ENCODE data around the gene DEUP1.

DNA sequence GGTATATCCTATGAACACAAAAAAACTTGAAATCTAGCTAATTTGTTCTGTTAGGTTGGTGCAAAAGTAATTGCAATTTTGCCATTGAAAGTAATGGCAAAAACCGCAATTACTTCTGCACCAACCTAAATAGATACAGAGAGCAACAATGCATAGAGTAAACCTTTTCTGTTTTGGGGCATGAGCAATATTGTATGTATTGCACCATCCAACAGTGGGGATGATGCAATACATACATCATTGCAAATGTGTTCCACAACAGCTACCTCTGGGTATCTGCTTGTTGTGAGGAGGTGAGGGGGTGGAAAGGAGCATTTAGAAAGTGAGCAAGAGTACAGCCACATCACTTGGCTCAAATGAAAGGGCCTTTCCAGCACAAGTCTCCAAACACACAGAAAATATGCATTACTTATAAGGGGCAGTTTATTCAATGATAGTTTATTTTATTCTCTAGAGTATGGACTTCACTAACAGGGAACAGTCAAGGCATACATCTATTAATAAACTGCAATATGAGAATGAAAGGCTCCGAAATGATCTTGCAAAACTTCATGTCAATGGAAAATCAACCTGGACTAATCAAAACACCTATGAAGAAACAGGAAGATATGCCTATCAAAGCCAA is 77.3 kb downstream of the DEUP1 start:
- no peak for TF ChIP-seq CTCF (IDR thresholded peaks at IDR 0.05)
- TF ChIP-seq EZH2 (IDR thresholded peaks at IDR 0.05; ENCODE audit: borderline replicate concordance, insufficient read depth, low read depth, low read length, poor library complexity, severe bottlenecking) = no peak
